ENCODE results near the gene UBE2D2. TPM values are rescaled to one million over a fixed set of nuclear protein-coding genes. Genes with fewer than 3 reads are reported as not detected.

UBE2D2 gene
- total and polyA plus RNA-seq, 10 of the 15 experiments (the other 5 are each of a cell fraction or from before 2014, with no cell fraction given), result 58.6 to 245 (median 128) TPM

- TF ChIP-seq, protein P1, sequence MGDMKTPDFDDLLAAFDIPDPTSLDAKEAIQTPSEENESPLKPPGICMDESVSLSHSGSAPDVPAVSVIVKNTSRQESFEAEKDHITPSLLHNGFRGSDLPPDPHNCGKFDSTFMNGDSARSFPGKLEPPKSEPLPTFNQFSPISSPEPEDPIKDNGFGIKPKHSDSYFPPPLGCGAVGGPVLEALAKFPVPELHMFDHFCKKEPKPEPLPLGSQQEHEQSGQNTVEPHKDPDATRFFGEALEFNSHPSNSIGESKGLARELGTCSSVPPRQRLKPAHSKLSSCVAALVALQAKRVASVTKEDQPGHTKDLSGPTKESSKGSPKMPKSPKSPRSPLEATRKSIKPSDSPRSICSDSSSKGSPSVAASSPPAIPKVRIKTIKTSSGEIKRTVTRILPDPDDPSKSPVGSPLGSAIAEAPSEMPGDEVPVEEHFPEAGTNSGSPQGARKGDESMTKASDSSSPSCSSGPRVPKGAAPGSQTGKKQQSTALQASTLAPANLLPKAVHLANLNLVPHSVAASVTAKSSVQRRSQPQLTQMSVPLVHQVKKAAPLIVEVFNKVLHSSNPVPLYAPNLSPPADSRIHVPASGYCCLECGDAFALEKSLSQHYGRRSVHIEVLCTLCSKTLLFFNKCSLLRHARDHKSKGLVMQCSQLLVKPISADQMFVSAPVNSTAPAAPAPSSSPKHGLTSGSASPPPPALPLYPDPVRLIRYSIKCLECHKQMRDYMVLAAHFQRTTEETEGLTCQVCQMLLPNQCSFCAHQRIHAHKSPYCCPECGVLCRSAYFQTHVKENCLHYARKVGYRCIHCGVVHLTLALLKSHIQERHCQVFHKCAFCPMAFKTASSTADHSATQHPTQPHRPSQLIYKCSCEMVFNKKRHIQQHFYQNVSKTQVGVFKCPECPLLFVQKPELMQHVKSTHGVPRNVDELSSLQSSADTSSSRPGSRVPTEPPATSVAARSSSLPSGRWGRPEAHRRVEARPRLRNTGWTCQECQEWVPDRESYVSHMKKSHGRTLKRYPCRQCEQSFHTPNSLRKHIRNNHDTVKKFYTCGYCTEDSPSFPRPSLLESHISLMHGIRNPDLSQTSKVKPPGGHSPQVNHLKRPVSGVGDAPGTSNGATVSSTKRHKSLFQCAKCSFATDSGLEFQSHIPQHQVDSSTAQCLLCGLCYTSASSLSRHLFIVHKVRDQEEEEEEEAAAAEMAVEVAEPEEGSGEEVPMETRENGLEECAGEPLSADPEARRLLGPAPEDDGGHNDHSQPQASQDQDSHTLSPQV (IDR thresholded peaks at IDR 0.05), result no peak
- TF ChIP-seq IKZF2 (IDR thresholded peaks at IDR 0.05), result peak in 1 of 2 experiments; percentile 8; a peak in 1 of 4 replicates
- TF ChIP-seq, protein P2, sequence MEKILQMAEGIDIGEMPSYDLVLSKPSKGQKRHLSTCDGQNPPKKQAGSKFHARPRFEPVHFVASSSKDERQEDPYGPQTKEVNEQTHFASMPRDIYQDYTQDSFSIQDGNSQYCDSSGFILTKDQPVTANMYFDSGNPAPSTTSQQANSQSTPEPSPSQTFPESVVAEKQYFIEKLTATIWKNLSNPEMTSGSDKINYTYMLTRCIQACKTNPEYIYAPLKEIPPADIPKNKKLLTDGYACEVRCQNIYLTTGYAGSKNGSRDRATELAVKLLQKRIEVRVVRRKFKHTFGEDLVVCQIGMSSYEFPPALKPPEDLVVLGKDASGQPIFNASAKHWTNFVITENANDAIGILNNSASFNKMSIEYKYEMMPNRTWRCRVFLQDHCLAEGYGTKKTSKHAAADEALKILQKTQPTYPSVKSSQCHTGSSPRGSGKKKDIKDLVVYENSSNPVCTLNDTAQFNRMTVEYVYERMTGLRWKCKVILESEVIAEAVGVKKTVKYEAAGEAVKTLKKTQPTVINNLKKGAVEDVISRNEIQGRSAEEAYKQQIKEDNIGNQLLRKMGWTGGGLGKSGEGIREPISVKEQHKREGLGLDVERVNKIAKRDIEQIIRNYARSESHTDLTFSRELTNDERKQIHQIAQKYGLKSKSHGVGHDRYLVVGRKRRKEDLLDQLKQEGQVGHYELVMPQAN (conservative IDR thresholded peaks at IDR 0.05), result peak; percentile 58; the same call in 1 of the 2 replicates
- TF ChIP-seq, protein P3, sequence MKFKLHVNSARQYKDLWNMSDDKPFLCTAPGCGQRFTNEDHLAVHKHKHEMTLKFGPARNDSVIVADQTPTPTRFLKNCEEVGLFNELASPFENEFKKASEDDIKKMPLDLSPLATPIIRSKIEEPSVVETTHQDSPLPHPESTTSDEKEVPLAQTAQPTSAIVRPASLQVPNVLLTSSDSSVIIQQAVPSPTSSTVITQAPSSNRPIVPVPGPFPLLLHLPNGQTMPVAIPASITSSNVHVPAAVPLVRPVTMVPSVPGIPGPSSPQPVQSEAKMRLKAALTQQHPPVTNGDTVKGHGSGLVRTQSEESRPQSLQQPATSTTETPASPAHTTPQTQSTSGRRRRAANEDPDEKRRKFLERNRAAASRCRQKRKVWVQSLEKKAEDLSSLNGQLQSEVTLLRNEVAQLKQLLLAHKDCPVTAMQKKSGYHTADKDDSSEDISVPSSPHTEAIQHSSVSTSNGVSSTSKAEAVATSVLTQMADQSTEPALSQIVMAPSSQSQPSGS (IDR thresholded peaks at IDR 0.05; ENCODE audit: low read length), result no peak
Observed at GRCh38 chr5:139650689-139651042, 89.5 kb downstream of the UBE2D2 start (continued).
